GM15510 (cell line): ENCODE measurements around the gene PRDM16.

Experiments used
- POLR2A ChIP-seq: IDR thresholded peaks from 3 replicates; pipeline ENCODE4 v1.6.1; 2011; ENCODE audit warnings: borderline replicate concordance; ENCODE audit not compliant: insufficient read length; ENCODE audit errors: extremely low read depth

Gene PRDM16

GRCh38 chr1:3403388-3404231 is 334.6 kb downstream of the PRDM16 start:
- no peak for TF ChIP-seq POLR2A

DNA sequence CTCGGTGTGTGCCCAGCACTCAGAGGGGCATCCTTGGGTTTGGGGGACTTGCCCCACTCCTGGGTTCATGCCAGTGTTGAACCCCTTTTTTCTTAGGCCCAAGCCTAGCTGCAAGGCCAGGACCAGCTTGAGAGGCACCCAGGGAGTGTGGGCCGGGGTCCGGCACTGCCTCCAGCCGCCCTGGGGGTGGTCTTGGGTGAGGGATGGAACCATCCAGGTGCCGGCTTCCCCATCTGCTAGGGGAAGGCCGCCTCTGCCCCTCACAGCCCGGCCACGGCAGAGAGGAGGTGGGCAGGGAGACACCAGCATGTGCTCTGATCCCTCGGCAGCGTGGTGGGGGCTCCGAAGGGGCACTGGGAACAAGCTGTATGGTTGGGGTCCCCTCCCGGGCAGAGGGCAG is 335.3 kb downstream of the PRDM16 start:
- no peak for TF ChIP-seq POLR2A

DNA sequence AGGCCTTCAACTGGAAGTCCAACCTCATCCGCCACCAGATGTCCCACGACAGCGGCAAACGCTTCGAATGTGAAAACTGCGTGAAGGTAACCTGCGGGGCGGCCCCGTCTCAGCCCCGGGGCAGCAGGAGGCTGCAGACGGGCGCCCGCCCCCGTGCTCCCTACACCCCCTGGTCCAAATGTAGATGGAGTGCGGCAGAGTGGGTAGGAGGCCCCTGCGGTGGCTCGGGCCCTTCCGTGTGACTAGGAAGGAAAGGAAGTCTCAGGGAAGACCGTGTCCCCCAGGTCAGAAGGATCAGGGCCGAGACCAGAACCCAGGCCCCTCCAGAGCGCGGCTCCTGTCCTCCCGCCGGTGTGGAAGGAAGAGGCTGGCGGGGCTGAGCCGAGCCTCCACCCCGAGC is 335.8 kb downstream of the PRDM16 start:
- TF ChIP-seq POLR2A: no peak

DNA sequence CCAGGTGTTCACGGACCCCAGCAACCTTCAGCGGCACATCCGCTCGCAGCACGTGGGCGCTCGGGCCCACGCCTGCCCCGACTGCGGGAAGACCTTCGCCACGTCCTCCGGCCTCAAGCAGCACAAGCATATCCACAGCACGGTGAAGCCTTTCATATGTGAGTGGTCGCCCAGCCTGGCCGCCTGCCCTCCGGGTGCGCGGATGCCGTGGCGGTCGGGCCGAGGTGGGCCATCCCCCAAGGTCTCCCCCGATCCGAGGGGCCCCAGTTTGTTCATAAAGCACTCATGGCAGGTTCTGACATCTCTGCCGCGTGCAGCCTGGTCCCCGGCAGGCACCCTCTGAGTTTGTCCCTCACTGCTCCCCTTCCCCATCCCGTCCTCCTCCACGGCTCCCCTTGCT is 336.5 kb downstream of the PRDM16 start:
- no peak for TF ChIP-seq POLR2A

DNA sequence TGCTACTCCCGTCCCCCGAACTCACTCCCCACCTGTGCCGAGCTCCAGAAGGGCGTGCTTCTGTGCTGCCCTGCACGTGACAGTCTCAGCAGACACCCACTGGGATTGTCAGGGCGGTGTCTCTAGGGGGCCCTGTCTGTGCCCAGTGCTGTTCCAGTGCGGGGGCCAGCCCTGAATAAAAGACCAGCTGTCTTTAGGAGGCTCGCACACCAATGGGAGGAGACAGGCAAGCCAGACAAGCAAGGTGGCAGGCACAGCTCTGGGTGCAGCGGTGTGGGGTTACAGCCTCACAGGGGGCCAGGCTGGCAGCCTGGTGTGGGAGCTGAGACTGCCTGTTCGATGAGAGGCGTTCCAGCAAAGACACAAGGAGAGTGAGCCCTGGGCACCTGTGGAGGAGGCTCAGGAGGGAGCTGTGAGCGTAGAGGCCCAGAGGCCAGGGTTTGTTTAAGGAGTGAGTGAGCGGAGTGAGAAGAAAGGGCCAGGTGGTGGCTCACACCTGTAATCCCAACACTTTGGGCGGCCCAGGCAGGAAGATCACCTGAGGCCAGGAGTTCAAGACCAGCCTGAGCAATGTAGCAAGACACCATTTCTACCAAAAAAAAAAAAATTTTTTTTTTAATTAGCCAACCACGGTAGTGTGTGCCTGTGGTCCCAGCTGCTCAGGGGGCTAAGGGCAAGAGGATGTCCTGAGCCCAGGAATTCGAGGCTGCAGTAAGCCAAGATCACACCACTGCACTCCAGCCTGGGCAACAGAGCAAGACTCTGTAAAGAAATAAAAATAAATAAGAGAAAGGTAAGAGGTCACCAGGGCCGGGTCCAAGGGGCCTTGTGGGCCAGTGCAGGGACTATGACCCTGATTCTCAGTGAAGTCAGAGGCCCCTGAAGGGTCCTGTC is 337.2 kb downstream of the PRDM16 start:
- TF ChIP-seq POLR2A: no peak

DNA sequence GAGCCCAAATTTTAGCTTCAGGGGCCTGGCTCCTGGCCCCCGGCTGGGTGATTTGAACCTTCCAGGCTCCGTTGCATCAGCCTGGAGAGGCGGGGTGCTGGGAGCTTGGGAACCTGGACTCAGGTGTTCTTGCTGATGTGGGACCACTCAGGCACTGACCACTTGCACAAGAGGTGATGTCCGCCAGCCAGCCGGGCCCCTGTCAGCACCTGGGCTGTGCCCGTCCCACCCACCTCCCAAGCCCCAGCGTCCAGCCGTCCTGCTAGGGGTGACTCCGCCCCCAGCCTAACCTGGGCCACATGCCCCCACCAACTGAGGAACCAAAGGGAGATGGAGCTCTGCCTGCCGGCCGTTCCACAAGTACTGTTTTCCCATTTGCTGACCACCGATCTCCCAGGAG is 338.0 kb downstream of the PRDM16 start:
- TF ChIP-seq POLR2A: no peak

GRCh38 chr1:3408751-3409266 is 339.8 kb downstream of the PRDM16 start:
- TF ChIP-seq POLR2A: no peak

DNA sequence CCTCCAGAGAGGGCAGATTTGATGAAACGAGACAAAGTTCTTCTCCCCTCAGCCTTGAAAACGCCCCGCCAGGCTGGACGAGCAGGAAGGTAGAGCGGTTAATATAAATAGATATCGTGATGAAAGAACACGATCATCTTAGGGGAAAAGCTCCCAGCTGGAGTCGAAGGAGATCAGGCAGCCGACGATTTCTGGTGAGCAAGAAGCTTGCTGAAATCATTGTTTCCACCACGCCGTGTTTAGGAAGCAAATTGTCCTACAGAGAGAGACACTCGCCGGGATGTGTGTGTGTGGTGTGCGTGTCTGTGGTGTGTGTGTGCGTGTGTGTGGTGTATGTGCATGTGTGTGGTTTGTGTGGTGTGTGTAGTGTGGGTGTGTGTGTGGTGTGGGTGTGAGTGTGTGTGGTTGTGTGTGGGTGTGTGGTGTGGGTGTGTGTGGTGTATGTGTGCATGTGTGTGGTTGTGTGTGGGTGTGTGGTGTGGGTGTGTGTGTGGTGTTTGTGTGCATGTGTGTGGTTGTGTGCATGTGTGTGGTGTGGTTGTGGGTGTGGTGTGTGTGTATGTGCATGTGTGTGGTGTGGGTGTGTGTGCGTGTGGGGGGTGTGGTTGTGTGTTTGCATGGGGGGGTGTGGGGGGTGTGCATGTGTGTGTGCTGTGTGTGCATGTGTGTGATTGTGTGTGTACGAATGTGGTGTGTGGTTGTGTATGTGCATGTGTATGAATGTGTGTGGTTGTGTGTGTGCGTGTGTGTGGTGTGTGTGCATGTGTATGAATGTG is 340.6 kb downstream of the PRDM16 start:
- TF ChIP-seq POLR2A: no peak

DNA sequence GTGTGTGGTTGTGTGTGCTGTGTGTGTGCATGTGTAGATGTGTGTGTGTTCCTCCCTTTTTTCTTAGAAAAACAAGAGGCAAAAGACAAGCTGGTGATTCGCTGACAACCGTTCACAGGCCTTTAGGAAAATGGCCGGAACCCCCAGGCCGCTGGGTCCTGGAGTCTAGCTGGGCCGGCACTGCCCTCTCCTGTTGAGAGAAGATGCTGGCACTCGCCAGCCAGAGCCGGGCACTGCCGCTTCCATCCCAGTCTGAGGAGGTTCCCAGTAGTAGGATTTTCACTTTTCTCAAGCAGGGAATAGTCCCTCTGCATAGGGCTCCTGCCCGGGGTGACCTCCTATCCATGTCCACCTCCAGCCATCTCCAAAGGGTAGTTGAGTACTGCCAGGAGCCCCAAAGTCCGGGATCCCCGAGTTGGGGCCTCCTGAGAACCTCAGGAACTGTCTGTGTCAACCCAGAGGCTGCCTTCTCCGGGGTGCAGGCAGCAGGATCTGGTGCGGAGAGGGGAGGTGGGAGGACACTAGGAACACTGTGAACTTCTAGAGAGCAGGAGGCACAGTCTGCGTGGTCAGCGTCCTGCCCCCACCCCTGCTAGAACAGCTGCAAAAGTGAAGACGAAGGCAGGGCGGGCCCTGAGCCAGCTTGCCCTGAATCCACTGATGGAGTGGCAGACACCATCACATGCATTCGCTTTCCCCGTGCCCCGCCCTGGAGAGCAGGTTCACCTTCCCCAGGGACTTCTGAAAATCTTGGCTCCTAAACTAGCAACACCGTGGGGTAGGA is 341.3 kb downstream of the PRDM16 start:
- TF ChIP-seq POLR2A: no peak

- TF ChIP-seq POLR2A: no peak
Observed at GRCh38 chr1:3411806-3412205, 342.8 kb downstream of the PRDM16 start.

DNA sequence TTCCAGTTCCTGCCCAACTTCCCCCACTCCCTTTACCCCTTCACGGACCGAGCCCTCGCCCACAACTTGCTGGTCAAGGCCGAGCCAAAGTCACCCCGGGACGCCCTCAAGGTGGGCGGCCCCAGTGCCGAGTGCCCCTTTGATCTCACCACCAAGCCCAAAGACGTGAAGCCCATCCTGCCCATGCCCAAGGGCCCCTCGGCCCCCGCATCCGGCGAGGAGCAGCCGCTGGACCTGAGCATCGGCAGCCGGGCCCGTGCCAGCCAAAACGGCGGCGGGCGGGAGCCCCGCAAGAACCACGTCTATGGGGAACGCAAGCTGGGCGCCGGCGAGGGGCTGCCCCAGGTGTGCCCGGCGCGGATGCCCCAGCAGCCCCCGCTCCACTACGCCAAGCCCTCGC is 343.4 kb downstream of the PRDM16 start:
- no peak for TF ChIP-seq POLR2A

- no peak for TF ChIP-seq POLR2A
Observed at GRCh38 chr1:3413975-3414710, 345.1 kb downstream of the PRDM16 start.
